GM21737 (cell line): Measurements from ENCODE around the gene ADAMTS3.
"Not testable (repeated sequence)": the region's sequence is repeated elsewhere in the genome, so short reads cannot be mapped to it uniquely, and the experiment has no call there.

Experiments used
- ATAC-seq: cut with Tn5 transposase; IDR thresholded peaks from one replicate; pipeline ENCODE4 v1.9.1; 2021; ENCODE audit warnings: mild to moderate bottlenecking, moderate library complexity; ENCODE audit not compliant: unreplicated experiment

The ADAMTS3 gene

DNA sequence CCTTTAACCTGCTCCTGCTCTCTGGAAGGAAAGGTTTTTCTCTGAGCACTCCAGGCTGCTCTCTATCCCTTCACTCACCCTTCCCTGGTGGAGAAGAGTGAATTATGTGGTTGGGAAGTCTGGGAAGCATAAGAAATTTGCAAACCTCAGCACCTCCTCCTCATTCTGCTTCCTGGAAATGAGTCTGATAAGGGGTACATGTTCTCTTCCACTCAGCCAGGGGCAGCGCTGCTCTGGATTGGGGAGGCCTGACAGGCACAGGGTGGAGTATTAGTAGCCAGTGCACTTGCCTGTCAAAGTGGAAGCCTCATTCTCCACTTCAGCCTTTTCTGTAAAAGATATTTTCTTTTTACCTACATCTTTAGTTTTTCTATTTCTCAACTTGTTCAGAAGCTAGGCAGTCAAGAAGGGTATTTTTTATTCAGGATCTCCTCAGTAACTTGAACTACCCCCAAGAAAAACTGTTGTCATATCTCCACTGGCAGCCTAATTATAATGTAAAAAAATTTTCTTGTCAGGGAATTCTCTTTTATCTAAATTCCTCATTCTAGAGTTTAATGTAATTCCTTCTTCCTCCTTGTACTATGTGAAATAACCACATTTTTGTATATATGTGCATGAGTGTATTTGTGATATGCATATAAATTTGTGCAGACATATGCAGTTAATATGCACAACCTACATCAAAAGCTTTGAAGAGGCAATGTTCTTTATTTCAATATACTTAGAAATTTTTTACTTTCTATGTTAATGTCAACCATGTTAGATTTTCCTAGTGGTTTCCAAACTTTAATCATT is 15.3 kb downstream of the ADAMTS3 start:
- ATAC-seq, result no peak

DNA sequence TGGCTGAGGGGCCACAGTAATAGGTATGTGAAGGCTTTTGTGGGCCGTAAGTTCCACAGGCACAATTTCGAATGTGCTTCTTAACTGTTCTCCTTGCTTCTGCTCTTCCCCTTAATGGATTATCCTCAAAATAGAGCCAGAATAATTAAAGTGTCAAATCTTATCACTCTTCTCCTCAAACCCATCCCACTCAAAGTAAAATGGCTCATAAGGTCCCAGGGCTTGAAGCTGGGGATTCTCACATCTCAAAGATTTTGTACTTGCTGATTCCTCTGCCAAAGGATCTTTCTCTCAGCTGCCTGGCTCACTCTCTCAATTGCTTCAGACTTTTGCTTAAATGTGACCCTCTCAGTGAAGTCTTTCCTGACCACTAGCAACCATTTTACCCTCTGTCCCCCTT is 16.6 kb downstream of the ADAMTS3 start:
- ATAC-seq, result no peak

DNA sequence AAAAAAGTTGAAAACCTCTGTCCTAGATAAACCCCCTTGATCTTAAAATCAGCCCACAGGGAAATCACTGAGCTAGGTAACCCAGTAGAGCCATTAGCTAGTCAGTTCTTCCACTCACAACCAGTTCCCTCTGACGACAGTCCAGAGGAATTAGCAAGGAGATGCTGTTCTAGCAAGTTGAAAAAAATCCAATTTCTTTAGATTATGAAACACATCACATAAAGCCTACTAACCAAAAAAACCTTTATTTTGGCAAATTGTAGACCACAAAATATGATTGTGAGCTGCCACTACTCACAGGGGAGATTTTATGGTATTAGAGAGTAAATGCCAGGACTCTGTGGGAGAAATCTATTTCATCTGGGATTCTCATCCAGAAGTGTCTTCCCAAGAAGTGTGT is 22.6 kb downstream of the ADAMTS3 start:
- ATAC-seq, result no peak

DNA sequence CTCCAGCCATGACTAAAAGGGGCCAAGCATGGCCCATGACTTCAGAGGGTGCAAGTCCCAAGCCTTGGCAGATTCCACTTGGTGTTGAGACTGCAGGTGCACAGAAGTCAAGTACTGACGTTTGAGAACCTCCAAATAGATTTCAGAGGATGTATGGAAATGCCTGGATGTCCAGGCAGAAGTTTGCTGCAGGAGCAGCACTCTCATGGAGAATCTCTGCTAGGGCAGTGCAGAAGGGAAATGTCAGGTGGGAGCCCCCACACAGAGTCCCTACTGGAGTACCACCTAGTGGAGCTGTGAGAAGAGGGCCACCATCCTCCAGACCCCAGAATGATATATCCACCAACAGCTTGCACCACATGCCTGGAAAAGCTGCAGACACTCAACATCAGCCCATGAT is 28.3 kb downstream of the ADAMTS3 start:
- not testable (repeated sequence) for ATAC-seq

DNA sequence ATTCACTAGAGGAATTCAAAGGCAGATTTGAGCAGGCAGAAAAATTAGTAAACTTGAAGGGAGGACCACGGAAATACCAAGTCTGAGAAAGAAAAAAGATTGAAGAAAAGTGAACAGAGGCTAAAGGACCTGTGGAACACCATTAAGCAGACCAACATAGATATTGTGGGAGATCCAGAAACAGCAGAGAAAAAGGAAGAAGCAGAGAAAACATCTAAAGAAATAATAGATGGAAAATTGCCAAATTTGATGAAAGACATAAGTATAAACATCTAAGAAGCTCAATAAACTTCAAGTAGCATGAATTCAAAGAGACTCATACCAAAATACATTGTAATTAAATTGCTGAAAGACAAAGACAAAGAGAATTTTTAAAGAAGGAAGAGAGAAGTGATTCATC is 31.0 kb downstream of the ADAMTS3 start:
- no peak for ATAC-seq

DNA sequence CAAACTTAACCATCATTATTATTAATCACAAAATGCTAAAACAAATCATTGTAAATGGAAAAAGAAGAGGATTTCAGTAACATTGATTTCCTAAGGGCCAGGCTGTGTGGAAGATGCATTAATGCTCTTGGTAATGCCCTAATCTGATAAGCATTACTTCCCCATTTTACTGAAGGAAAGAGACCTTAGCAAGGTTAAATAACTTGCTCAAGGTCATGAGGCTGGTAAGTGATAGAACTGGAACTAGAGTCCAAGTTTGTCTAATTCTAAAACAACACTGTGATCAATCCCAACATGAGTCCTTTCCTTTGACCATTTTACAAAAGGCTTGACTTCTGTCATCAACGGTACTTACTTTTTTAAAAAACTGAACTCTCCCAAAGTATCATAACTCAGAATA is 32.6 kb downstream of the ADAMTS3 start:
- no peak for ATAC-seq

DNA sequence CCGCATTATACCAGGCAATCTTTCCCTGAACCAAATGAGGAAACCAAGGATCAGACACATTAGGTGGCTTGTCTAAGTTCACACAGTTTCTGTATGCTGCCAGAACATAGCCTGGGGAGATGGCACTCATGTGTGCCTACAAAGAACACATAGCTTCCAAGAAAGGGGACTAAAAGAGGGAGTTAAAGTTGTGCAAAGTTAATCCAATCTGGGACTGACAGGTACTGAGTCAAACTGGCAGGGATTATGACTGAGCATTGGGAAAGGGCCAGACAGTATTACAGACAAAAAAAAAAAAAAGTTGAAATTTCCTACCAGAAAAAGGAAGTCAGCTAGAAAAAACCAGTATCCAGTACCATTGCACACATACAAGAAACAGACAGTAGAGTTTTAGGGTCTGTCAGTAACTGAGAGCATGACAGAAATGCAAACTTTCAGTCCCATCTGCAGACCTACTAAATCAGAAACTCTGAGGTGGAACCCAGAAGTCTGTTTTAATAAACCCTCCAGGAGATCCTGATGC is 37.2 kb downstream of the ADAMTS3 start:
- no peak for ATAC-seq

DNA sequence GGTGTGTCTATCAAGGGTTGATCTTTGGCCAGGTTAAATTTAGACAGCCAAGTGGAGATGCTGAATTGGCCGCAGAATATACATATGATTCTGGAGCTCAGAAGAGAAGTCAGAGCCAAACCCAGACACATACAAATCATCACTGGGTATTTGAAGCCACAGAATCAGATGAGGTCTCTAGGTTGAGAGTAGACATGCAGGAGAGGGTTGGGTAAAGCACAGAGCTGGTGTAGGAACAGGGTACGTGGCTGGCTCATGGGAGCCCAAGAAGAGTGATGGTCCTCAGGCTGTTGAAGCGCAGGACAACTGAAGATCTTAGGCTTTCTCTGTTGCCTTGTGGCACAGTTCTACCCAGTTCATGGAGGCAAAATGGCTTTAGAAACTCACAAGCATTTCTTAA is 37.7 kb downstream of the ADAMTS3 start:
- no peak for ATAC-seq

DNA sequence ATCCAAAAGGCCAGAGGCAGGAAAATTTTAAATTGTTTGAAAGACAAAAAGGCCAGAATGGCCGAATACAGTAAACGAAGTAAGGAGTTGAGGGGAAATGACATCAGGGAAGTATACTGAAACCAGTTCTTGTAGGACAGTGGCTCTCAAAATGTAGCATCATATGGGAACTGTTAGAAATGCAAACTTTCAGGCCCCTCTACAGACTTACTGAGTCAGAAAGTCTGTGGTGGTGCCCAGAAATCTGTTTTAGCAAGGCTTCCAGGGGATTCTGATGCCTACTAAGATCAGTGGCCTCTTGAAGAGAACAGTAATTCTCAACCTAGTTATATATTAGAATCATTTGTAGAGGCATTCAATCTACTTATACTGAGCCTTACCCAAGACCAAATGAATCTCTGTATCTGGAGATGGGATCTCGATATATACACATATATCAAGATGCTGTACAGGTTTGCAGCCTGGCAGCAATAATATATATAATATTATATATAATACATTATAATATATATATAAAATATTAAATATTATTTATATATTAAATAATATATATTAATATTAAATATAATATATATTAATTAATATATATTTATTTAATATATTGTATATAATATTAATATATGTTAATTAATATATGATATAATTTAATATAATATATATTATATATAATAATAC is 39.7 kb downstream of the ADAMTS3 start:
- ATAC-seq, result no peak

DNA sequence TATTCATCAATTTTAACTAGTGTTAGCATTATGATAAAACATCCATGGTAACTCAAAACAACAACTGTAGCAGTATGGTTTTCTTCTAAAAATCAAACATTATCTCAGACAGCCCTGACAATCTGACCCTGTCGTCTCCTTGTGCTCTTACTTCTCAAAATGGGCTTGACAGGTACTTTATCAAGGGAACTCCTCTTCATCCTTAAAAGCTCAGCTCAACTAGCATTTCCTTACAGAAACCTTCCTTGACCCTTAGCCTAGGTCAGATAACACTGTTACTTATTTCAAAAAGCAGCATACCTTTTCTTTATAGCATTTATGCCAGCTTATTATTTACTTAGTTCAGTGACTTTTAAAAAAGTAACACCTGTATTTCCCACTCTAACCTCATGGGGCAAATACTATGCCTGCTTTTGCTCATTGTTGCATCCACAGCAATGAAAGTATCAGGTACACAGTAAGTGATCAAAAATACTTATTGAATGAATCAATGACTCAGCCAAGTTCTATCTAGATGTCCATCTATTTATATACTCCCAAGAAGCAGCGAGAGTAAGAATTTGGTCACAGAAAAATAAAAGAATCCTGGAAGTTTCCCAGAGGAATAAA is 41.9 kb downstream of the ADAMTS3 start:
- ATAC-seq, result no peak

DNA sequence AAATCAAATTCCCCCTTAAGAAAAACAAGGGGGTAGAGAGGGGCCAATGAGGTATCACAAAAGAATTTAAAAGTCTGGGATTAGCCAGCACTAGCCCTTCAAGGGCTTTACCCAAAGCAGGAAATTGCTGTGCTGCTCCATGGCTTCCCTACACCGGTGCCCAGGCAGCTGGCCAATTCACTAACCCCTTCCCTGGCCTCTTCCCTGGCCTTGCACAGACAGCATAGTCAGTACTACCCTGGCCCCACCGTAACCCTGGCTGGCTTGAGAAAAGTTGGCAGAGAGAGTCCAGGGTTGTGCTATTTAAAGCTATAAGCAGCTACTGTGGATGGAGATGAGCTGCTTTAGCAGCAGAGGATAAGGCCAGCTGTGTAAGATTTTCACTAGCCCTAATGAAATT is 43.1 kb downstream of the ADAMTS3 start:
- no peak for ATAC-seq

DNA sequence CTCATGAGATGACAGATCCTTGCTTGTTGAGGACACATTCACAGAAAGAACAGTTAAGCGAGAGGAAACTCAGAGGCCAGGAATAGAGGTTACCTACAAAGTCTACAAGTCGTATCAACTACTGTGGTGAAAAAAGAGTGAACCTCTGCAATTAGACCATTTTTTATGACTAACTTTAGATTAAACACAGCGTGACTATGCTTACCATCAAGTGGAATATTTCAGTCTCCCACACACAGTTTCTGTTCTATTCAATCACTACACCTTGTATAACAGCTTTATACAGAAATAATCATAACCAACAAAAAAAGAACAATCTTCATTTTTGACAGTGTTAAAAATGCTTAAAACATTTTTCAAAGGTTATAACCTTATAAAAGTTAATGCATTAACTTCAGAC is 46.6 kb downstream of the ADAMTS3 start:
- ATAC-seq, result no peak

DNA sequence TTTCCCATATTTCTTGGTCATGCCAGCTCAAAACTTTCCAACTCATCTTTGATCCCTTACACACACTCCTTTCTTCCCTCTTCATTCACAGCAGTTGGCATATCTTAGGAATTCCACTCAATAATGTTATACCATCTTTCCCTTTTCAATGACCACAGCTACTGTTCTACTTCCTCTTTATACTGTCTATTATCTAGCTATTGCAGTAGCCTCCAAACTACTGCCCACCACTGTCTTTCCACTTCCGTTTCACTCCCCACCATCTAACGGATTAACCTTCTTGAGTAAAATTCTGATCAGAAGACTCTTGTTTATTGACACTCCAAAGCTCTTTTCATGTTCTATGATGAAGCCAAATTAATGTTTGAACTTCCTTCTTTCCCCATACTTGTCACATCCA is 55.8 kb downstream of the ADAMTS3 start:
- ATAC-seq, result no peak

DNA sequence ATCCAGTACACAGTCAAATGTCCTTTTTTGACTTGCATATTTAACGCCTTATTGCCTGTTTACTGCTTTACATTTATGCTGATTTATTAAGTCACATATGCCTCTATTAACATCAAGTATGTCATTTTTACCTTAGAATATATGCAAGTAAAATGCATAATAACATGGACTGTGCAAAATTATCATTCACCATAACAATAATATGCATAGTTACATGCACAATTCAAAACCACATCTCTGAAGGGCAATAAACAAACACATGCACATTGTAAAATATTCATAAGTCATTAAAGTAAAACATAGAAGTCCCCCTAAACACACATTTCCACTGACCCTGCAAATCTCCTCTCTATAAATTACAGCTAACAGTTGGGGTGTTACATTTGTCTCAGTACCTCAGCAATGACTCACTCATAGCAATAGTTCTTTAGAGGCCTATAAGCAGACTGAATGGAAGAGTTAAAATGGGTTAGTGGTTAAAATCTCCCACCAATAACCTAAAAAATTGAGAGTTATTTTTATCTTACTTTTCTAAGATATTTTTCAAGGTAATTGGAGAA is 61.1 kb downstream of the ADAMTS3 start:
- no peak for ATAC-seq

DNA sequence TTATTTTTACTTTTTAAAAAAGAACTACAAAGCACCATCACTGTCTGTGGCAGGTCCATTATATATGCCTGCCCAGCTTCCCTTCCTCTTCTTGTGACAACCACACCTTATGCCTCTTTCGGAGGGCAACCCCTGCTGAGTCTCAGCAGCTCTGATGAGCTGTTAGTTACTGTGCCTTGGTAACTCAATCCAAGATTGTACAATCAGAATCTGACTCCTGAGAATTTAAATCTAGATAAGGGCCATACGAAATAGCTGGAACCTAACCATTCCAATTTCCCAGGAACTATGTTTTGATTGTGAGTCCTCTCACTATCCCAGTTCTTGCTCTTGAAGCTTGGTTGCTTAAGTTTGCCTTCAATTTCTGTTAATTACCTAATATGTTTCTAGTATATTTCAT is 61.9 kb downstream of the ADAMTS3 start:
- no peak for ATAC-seq

DNA sequence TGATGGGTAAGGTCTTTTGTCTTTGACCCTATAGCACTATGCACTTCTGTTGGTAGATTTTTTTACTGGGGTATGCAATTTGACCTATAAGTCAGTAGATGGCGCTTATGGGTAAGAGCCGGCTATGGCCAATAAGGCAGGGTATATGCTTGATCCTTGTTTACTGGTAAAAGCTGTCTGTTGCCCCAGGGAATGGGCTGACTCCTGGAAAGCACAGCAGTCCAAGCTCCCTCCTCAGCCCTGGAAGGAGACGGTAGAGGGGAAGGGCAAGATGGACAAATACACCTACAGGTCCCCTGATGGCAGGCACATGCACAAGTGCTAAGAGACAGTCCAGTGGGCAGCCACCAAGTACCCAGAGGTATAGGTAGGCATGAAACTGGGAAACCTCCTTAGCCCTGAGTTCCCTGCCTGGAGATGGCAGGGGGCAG is 63.7 kb downstream of the ADAMTS3 start:
- ATAC-seq, result no peak

DNA sequence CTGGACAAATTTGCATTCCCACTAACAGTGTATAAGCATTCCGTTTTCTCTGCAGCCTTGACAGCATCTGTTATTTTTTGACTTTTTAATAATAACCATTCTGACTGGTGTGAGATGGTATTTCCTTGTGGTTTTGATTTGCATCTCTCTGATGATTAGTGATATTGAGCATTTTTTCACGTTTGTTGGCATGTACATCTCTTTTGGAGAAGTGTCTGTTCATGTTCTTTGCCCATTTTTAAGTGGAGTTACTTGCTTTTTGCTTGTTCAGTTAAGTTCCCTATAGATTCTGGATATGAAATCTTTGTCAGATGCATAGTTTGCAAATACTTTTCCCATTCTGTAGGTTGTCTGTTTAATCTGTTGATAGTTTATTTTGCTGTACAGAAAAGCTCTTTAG is 68.8 kb downstream of the ADAMTS3 start:
- no peak for ATAC-seq

DNA sequence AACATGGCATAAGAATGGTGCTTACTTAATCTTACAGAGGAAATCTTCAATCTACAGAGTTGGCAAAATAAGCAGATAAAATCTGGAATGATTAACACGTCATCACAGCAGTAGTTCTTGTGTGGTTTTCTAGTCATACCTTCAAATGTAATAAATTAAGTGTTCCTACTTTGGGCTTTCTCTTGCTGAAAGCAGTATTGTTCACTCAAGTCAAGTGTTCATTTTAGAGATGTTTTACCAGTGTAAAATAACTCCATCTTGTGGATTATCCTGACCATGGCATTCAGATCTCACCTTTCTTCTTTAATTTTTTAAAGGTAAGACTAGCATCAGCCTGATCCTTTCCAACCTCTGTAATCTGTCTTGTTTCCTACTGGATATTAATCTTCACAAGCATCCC is 72.9 kb downstream of the ADAMTS3 start:
- ATAC-seq, result no peak

DNA sequence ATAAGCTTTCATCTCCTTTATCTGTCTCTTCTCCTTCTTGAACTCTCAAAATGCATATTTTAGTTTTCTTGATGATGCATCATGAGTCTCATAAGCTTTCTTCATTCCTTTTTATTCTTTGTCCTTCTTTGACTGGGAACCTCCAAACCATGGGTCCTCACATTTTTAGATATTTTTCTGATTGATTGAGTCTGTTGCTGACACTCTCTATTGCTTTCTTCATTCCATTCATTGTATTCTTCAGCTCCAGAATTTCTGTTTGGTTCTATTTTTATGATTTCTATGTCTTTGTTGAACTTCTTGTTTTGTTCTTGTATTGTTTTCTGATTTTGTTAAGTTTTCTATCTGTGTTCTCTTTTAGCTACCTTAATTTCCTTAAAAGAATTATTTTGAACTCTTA is 74.9 kb downstream of the ADAMTS3 start:
- no peak for ATAC-seq

DNA sequence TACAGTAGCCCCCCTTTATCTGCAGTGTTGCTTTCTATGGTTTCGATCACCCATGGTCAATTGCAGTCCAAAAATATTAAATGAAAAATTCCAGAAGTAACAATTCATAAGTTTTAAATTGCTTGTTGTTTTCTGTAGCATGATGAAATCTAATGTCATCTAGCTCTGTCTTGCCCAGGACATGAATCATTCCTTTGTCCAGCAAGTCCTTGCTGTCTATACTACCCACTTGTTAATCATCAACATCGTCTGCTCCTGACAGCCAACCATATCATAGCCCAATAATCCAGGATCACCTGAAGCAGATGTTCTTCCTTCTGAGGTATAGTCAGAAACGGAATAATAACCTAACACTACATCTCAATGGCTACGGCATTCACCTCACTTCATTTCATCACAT is 79.8 kb downstream of the ADAMTS3 start:
- no peak for ATAC-seq

DNA sequence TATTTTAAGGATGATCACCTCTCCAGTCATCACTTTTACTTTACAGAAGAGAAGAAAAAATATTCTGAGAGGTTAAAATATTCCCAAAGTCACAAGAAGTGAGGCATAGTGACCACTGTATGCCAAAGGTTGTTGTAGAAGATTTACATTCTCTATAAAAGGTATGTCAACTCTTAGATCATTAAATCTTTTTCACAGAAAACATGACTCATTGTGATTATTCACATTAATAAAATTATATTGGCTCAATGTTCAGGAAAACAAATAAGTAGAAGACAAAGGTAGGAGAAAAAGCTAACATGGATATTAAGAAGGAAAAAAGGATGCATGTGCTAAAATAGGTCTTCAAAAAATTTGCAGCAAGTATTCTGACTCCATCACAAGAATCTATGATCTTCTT is 82.0 kb downstream of the ADAMTS3 start:
- ATAC-seq, result no peak

DNA sequence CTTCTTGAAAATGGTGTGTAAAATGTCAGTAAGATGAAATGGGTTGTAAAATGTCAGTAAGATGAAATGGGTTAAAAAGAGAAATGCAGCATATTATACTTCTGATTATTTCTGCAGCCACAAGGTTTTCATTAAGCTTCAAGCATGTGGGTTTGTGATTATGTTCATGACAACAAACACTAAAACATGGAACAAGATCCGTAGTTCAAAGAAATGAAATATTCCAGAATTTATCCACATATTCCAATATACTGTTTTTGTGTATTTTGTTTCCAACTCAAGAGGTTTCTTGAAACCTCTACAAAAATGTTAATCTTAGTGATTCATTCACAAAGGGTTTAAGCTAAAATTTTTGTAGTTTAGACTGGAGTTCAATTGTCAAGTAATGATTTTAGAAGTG is 84.0 kb downstream of the ADAMTS3 start:
- ATAC-seq, result no peak
